HG03196 (cell line): ENCODE results near the gene IFIT1B.
A peak's percentile ranks its signal among the peaks of the same experiment; 100 is the strongest.
"Not testable (repeated sequence)": the region's sequence is repeated elsewhere in the genome, so short reads cannot be mapped to it uniquely, and the experiment has no call there.

Experiments
- ATAC-seq: cut with Tn5 transposase; IDR thresholded peaks from one replicate; pipeline ENCODE4 v1.9.1; 2021; ENCODE audit not compliant: unreplicated experiment

IFIT1B gene

DNA sequence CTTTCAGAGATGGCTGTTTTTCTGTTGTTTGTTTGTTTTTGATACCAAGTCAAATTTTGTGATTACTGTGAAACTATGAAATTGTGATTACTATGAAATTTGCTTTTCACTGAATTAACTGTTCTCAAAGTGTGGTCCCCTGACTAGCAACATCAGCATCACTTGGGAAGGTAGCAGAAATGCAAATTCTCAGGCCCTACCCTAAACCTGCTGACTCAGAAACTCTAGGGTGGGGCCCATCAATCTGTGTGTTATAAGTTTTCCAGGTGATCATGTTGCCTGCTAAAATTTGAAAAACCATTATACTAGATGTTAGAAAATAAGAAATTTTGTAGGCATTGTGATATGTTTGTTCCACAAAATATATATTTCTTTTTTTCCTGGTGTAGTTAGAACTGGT lies 1.2 kb downstream of the IFIT1B start:
- ATAC-seq = no peak

DNA sequence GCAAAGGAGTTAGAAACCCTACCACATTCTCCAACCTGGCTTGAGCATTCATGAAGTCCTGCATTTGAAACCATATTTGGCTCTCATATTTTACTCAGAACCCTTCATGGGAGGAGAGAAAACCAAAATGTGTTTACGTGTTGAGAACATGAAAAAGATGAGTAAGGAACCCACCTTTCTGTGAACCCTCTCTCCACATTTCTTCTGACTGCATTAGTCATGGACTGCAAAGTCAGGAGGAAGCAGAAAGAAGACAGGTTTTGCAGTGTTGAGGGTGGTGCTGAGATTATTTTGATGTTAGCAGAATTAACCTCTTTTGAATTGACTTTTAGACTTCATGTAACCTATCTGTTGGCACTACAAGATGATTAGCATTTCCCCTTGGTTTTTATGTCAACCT lies 4.9 kb downstream of the IFIT1B start:
- no peak for ATAC-seq

DNA sequence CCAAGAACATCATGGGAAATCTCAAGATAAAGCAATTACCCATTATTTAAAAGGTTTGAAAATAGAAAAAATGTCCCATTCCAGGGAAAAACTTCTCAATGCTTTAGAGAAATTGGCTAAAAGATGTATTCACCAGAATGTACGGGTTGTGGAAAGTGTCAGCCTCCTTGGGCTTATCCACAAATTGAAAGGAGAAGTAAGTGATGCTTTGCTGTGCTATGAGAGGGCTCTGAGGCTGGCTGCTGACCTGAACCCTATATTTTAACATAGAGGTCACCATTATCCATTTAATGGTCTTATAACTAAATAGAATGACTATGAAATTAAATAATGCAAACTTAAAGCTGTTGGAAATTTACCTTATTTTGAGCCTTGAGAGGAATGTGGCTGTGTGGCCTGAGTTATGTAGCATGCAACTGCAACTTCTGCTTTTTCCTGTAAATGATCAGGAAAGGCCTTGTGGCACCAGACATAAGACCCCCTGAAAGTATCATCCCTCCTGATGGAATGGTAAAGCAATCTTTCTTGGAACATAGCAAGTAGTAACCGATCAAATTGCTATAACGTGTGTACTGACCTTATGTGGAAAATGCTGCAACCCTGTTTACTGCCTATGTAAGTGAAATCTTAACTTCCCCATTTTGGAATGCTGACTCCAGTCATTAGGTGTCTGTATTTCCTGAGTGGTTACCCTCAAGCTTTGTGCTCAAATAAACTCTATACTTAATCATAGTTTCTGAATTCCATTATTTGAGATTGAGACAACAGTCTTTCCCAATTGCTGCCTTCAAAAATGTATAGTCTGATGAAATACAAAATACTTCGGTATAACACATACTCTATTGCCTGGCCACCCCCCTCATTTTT lies 6.9 kb downstream of the IFIT1B start:
- ATAC-seq = no peak

DNA sequence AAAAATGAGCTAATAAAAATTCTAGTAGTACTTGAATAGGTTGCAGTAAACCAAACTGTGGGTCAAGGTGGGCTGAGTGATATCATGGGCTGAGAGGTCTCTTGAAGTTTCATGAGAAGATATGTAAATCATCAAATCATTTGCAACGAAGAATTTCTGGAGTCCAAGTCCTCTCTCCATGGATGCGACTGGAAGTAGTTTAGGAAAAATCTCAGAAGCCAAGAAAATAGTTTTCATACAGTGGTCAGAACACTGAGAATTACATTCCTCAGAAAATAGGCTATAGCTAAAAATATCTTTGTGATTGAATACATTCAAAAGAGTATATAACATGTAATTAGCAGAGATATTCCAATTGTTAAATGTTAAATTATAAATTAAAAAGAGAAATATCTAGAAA lies 10.9 kb downstream of the IFIT1B start:
- ATAC-seq = no peak

DNA sequence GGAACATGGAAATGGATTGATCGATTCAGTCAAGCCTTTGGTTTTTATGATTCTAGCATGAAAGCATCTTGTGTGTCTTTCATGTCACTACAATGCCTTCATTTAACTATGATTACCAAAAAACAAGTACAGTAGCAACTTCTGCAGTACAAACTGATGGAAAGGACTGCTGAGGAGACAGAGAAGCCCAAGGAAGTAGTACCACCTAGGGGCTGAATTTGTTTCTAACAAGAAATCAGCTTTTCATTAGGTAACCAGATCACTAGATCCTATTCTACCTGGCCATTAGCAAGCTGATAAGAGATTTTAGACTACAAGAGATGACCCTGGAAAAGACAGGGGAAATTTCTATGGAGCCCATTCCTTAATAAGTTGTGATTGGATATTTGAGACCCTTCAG lies 11.4 kb downstream of the IFIT1B start:
- ATAC-seq = no peak

DNA sequence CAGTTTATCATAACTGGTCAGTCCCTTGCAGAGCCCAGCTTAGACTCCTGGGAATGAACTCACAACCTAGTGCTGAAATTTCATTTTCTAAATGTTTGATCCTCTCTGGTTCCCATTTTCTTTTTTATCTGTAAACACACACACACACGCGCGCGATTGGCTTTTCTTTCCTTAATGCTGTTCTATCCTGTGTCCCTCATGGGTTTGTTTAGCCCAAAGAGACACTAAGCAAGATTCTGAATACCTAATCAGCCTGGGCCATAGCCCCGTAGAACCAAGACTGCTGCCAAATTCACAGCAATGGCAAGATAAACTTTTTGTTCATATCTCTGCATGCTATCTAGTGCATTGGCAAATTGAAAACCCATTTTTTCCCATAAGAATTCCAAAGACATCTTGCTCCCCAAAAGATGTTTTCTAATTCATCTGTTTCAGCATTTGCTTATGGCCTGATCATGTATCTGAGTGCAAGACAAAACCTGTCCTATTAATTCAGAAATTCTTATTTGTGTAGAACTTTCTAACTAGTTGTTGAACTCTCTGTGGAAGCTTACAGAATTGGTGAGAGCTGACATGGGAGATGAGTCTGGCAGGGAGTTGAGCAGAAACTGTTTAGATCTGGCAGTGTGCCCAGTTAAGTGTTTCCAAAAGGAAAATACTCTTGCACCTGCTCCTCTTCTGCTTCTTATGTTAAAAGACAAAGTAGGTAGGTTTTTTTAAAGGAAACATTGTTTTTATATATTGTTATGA lies 12.8 kb downstream of the IFIT1B start:
- no peak for ATAC-seq

DNA sequence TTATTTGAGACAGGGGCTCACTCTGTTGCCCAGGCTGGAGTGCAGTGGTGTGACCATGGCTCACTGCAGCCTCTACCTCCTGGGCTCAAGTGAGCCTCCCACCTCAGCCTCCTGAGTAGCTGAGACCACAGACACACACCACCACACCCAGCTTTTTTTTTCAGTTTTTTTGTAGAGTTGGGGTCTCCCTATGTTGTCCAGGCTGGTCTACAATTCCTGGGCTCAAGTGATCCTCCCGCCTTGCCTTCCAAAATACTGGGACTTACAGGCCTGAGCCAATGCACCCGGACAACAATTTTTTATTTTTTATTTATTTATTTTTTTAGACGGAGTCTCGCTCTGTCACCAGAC lies 13.3 kb downstream of the IFIT1B start:
- not testable (repeated sequence) for ATAC-seq

DNA sequence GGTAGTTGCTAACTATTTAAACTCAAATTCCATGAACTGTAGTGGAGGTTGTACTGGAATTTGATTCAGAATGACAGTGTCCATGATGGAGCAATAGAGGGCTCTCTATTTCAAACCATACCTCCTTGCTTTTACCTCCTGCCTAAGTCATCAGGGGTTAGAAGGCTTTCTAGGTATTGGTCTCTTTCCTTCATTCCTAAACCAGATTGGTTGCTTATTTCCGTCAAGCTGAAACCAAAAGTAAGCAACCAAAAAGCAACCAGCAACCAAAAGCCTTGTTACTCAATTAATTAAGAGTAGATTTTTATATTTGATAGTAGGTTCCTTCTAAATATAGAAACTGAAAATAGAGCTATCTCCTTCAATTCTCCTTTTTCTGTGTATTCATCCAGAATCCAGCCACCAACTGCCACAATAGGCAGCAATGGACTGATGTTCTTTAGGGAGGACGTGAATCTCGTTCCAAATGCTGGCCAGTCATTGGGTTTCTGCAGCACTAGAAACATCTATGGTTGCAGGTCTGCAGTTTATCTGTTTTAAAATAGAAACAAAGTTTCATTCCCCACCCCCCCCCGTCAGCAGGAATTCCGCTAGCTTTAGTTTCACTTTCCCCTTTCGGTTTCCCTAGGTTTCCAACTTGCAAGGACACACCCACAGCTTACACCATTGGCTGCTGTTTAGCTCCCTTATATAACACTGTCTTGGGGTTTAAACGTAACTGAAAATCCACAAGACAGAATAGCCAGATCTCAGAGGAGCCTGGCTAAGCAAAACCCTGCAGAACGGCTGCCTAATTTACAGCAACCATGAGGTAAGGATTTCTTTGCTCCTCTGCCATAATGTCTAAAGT lies 14.3 kb downstream of the IFIT1B start, which contains the start of gene IFIT1:
Gene IFIT1 (plus strand): TSS at position 717 of the 850 bp plus-strand sequence. CDS start 90 bp downstream, at position 807.
- ATAC-seq = peak; percentile 72

DNA sequence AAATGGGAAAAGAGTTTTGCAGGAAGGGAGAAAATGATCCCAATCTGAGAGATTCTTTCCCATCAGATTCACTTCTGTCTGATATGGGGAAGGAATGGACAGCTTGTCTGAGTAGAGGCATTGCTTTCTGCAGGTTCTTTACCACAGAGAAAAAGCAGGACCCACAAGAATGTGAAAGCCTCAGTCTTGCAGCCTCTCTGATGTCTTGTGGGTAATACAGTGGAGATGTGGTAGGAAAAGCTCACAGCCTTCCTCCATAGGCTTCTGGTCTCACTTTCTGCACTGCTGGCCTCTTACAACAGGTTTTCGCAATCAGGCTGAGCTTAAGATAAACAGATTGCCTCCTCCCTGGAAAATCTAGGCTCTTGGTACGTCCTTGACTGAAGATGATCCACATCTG lies 15.1 kb downstream of the IFIT1B start:
- no peak for ATAC-seq

DNA sequence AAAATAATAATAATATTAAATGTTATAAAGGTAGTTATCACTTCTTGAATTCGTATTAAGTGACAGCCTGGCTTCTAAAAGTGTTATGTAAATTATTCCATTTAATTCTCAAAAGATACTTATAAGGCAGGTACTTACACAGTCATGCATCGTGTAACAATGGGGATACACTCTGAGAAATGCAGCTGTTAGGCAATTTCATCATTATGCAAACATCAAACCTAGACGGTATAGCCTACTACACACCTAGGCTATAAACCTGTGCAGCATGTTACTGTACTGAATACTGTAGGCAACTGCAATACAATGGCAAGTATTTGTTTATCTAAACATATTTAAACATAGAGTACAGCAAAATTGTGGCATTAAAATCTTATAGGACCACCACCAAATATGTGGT lies 16.0 kb downstream of the IFIT1B start:
- ATAC-seq = no peak

DNA sequence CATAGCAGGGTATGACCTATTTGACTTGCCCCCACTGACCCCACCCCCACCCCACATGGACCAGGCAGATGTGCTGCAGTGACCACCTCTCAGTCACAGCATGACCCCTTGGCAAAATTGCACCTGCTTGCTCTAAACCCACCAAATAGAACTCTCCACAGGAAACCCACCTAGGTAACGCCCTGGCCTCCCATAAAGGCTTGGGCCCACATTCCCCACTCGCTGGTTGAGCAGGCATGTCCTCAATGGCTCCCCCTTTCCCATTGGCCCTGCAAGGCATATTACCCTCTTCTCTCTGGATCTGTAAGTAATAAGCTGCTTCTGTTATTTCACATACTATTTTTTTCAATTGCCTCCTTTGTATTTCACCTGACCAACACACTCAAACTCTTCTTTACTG lies 17.3 kb downstream of the IFIT1B start:
- no peak for ATAC-seq

DNA sequence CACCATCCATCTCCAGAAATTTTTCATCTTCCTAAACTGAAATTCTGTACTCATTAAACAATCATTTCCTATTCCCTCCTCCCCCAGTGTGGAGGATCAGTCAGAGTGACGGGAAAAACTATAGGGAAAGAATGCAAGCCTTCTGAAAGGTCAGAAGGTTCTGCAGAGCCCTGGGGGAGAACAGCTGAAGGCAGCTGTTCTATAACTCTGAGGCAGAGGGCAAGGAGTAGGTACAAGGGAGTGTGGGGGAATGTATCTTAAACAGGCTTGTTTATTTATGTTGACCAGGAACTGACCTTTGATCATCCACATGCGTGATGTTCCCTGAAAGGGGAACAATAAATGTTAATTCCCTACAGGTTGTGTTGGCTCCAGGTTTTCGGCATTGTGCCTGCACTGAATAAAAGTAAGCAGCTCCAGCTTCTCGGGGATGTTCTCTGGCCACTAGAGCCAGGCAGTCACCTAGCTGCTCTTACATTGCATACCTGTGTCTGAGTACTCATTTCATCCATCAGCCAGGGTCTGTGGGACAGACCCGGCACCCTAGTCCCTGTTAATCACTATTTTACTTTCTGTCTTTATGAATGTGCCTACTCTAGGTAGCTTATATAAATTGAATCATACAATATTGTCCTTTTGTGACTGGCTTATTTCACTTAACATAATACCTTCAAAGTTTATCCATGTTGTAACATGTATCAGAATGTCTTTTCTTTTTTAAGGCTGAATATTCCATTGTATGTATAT lies 20.3 kb downstream of the IFIT1B start:
- ATAC-seq = no peak

DNA sequence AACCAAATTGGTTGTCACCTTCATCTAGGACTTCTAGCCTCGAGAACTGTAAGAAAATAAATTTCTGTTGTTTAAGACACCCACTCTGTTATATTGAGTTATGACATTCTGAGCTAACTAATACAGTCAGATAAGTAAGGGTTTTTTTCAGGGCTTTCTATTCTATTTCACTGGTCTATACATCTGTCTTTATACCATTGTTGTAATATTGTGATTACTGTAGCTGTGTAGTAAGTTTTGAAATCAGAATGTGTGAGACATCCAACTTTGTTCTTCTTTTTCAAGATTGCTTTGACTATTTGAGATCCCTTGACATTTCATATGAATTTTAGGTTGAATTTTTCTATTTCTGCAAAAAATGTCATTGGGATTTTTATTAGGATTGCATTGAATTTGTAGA lies 22.1 kb downstream of the IFIT1B start:
- no peak for ATAC-seq

DNA sequence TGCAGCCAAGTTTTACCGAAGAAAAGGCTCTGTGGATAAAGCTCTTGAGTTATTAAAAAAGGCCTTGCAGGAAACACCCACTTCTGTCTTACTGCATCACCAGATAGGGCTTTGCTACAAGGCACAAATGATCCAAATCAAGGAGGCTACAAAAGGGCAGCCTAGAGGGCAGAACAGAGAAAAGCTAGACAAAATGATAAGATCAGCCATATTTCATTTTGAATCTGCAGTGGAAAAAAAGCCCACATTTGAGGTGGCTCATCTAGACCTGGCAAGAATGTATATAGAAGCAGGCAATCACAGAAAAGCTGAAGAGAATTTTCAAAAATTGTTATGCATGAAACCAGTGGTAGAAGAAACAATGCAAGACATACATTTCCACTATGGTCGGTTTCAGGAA lies 25.2 kb downstream of the IFIT1B start:
- no peak for ATAC-seq

DNA sequence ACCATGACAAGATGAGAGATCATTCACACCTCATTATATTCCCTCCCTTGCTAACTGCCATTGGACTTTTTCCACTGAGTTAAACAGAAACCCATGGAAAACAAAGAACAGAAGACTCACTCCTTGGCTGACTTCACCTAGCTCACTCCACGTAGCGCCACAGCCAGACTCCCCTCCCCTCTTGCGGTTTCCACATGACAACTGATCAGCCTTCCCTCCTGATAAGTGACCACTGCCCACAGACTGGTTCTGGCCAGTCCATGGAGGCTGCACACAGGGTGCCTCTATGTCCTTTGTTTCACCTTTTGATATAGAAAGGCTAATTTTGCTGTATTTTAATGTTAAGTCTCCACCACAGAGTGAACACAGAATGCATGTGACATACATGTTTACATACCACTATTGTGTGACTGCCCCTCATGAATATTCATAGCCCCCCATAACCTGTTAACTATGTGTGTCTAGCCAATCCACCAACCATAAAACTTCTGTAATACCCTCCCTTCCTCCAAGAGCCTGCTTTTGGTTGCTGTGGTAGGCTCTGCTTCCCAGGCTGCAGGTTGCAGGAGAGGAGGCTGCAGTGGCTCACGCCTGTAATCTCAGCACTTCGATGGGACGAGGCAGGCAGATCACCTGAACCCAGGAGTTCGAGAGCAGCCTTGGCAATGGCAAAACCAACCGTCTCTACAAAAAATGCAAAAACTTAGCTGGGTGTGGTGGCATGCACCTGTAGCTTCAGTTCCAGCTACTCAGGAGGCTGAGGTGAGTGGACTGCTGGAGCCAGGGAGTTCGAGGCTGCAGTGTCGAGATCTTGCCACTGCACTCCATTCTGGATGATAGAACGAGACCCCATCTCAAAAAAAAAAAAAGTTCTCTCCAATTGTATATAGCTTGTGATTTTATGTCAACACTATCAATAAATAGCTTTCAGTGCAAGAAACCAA lies 26.5 kb downstream of the IFIT1B start:
- no peak for ATAC-seq

DNA sequence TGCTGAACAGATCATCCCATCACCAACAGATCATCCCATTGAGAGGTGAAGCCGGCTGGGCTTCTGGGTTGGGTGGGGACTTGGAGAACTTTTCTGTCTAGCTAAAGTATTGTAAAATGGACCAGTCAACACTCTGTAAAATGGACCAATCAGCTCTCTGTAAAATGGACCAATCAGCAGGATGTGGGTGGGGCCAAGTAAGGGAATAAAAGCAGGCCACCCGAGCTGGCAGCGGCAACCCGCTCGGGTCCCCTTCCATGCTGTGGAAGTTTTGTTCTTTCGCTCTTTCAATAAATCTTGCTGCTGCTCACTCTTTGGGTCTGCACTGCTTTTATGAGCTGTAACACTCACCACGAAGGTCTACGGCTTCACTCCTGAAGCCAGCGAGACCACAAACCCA lies 28.3 kb downstream of the IFIT1B start:
- not testable (repeated sequence) for ATAC-seq

DNA sequence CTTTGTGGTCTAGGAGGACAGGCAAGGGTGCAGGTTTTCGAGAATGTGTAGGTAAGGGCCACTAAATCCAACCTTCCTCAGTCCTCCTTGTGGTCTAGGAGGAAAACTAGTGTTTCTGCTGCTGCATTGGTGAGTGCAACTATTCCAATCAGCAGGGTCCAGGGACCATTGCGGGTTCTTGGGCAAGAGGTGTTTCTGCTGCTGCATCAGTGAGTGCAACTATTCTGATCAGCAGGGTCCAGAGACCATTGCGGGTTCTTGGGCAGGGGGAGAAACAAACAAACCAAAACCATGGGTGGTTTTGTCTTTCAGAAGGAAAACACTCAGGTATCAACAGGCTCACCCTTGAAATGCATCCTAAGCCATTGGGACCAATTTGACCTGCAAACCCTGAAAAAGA lies 29.9 kb downstream of the IFIT1B start:
- ATAC-seq = not testable (repeated sequence)

DNA sequence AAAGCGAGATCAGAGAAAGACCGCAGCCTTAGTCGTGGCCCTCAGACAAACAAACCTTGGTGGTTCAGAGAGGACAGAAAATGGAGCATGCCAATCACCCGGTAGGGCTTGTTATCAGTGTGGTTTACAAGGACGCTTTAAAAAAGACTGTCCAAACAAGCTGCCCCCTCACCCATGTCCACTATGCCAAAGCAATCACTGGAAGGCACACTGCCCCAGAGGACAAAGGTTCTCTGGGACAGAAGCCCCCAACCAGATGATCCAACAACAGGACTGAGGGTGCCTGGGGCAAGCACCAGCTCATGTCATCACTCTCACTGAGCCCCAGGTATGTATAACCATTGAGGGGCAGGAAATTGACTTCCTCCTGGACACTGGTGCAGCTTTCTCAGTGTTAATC lies 31.4 kb downstream of the IFIT1B start:
- not testable (repeated sequence) for ATAC-seq

DNA sequence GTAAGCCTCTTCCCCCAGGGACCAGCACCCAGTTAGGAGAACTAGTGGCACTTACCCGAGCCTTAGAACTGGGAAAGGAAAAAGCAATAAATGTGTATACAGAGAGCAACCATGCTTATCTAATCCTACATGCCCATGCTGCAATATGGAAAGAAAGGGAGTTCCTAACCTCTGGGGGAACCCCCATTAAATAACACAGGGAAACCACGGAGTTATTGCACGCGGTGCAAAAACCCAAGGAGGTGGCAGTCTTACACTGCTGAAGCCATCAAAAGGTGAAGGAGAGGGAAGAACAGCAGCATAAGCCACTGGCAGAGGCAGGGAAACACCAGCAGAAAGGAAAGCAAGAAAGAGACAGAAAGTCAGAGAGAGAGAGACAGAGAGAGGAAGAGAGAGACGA lies 32.7 kb downstream of the IFIT1B start:
- ATAC-seq = not testable (repeated sequence)

DNA sequence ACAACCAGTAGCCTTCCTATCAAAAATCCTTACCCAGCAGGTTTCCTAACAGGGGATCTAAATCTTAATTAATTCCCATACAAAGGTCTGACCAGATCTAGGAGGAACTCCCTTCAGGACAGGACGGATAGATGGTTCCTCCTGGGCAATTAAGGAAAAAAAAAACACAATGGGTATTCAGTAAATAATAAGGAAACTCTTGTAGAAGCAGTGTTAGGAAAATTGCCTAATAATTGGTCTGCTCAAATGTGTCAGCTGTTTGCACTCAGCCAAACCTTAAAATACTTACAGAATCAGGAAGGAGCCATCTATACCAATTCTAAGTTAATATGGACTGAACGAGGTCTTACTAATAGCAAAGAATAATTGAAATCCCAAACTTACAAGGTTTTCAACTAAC lies 33.3 kb downstream of the IFIT1B start:
- not testable (repeated sequence) for ATAC-seq
